HepG2 (cell line): ENCODE data around the gene DMRTA2.
A peak's percentile ranks its signal among the peaks of the same experiment; 100 is the strongest.

ENCODE experiments used
- CCAR2 ChIP-seq: fragments of 200-400 bp; formaldehyde crosslinking; optimal IDR thresholded peaks from 2 replicates; pipeline ENCODE3; 2018; ENCODE audit warnings: low read depth, mild to moderate bottlenecking, low read length, moderate library complexity
- CENPX ChIP-seq: sonication (generic); formaldehyde crosslinking; IDR thresholded peaks from 2 replicates; pipeline ENCODE4 v1.9.0; 2021; ENCODE audit warnings: mild to moderate bottlenecking, missing genetic modification reagents, moderate library complexity
- EZH2 ChIP-seq: conservative IDR thresholded peaks from 2 replicates; pipeline ENCODE4 v1.6.1; 2012; ENCODE audit warnings: mild to moderate bottlenecking, low read depth, low read length, moderate library complexity
- FUBP1 ChIP-seq: sonication (generic); formaldehyde crosslinking; IDR thresholded peaks from 2 replicates; pipeline ENCODE4 v1.5.1; 2020; ENCODE audit warnings: missing genetic modification reagents, mild to moderate bottlenecking, borderline replicate concordance
- KAT8 ChIP-seq: IDR thresholded peaks from 2 replicates; pipeline ENCODE4 v1.6.1; 2016; ENCODE audit warnings: missing genetic modification reagents, missing compliant biosample characterization
- KDM2A ChIP-seq: sonication (generic); formaldehyde crosslinking; IDR thresholded peaks from 2 replicates; pipeline ENCODE4 v1.4.0; 2020; ENCODE audit warnings: low read depth, missing genetic modification reagents, borderline replicate concordance
- REST ChIP-seq, 2 experiments: IDR thresholded peaks; 2 replicates each; pipeline ENCODE4 v1.6.1; 2011 to 2012; ENCODE audit warnings: low read length in 2 of 2, borderline replicate concordance in 1 of 2, low read depth in 1 of 2, mild to moderate bottlenecking in 1 of 2, moderate library complexity in 1 of 2
- USF2 ChIP-seq, 2 experiments: sonication (generic) in 1 of 2; formaldehyde crosslinking in 1 of 2; IDR thresholded peaks; 2 replicates each; pipeline versions ENCODE4 v1.5.1 to v1.6.1; 2011 to 2020; ENCODE audit warnings: borderline replicate concordance in 1 of 2, low read depth in 1 of 2, low read length in 1 of 2, mild to moderate bottlenecking in 1 of 2, missing genetic modification reagents in 1 of 2, moderate library complexity in 1 of 2
- ZNF598 ChIP-seq: sonication (generic); formaldehyde crosslinking; IDR thresholded peaks from 2 replicates; pipeline ENCODE4 v1.5.1; 2020; ENCODE audit warnings: mild to moderate bottlenecking, missing genetic modification reagents, borderline replicate concordance
- ZNF609 ChIP-seq: sonication (generic); formaldehyde crosslinking; IDR thresholded peaks from 2 replicates; pipeline ENCODE4 v1.4.0; 2020; ENCODE audit warnings: mild to moderate bottlenecking, missing genetic modification reagents, borderline replicate concordance
- ZNF780A ChIP-seq: sonication (generic); formaldehyde crosslinking; IDR thresholded peaks from 2 replicates; pipeline ENCODE4 v1.8.0; 2022; ENCODE audit warnings: mild to moderate bottlenecking, missing genetic modification reagents, moderate library complexity

GRCh38 chr1:50419192-50419906 is 3.9 kb downstream of the DMRTA2 start:
- no peak for TF ChIP-seq FUBP1
- no peak for TF ChIP-seq ZNF598 (CRISPR knock-in tag)
- TF ChIP-seq ZNF780A (CRISPR knock-in tag) = no peak
- no peak for TF ChIP-seq KDM2A (CRISPR knock-in tag)
- TF ChIP-seq KAT8 = no peak
- peak; percentile 54; the same call in 1 of the 2 replicates for TF ChIP-seq EZH2
- no peak for TF ChIP-seq CCAR2
- no peak for TF ChIP-seq USF2 (IDR thresholded peaks at IDR 0.05; ENCODE audit: low read depth, low read length)
- TF ChIP-seq USF2 (CRISPR knock-in tag; IDR thresholded peaks at IDR 0.05; ENCODE audit: borderline replicate concordance) = no peak
- TF ChIP-seq CENPX = no peak
- no peak for TF ChIP-seq ZNF609 (CRISPR knock-in tag)
- TF ChIP-seq REST (IDR thresholded peaks at IDR 0.05; ENCODE audit: borderline replicate concordance in 1 of 2, low read depth in 1 of 2, low read length in 2 of 2) = no peak
